B cell (primary cell): ENCODE measurements around the gene KRTAP10-8. TPM values are rescaled to one million over a fixed set of nuclear protein-coding genes. Genes with fewer than 3 reads are reported as not detected.

ENCODE experiments used
- ATAC-seq: fragments of 200-7000 bp; cut with Tn5 transposase; one replicate; pipeline ENCODE4 v1.10.0; 2021; ENCODE audit warnings: low read depth, mild to moderate bottlenecking, moderate number of reproducible peaks, moderate library complexity
- CTCF ChIA-PET: fragments of 350-600 bp; sonication (Branson Sonifier 250); formaldehyde crosslinking; loops from one replicate; lab custom pipeline; 2021; ENCODE audit warnings: antibody characterized with exemption, inconsistent platforms; lab: Charles Lee
- POLR2A ChIA-PET: fragments of 350-600 bp; sonication (Branson Sonifier 250); formaldehyde crosslinking; loops from one replicate; lab custom pipeline; 2021; ENCODE audit warnings: antibody characterized with exemption; lab: Charles Lee
- DNase-seq: peaks from one replicate; pipeline ENCODE4 v3.0.0; 2013
- H2AFZ ChIP-seq: 2 replicates; pipeline ENCODE4 v1.6.1; 2012; ENCODE audit warnings: mild to moderate bottlenecking, low read depth, low read length; ENCODE audit not compliant: insufficient read depth, poor library complexity, severe bottlenecking
- H3K27ac ChIP-seq, 2 donors: 1 replicate in 1 of 2; 2 replicates in 1 of 2; pipeline ENCODE4 v1.5.1; 2012 to 2013; ENCODE audit warnings: low read length in 2 of 2, mild to moderate bottlenecking in 2 of 2, moderate library complexity in 1 of 2
- H3K27me3 ChIP-seq, 4 experiments: fragments of 200-600 bp in 1 of 4; sonication (generic) in 1 of 4; replicated peaks in 1 of 4; 1 replicate in 2 of 4; 2 replicates in 2 of 4; pipeline versions ENCODE4 v1.6.1 to v1.7.0; 2013 to 2016; ENCODE audit warnings: low read length in 3 of 4, mild to moderate bottlenecking in 2 of 4, mixed read lengths in 1 of 4, moderate library complexity in 1 of 4; ENCODE audit not compliant: insufficient read depth in 4 of 4, control insufficient read depth in 3 of 4; ENCODE audit errors: control extremely low read depth in 1 of 4
- H3K36me3 ChIP-seq, 2 experiments: replicated peaks in 1 of 2; 1 replicate in 1 of 2; 2 replicates in 1 of 2; pipeline versions ENCODE4 v1.6.1 to v1.7.1; 2013; ENCODE audit warnings: low read length in 1 of 2; ENCODE audit not compliant: insufficient read depth in 2 of 2, control insufficient read depth in 1 of 2; ENCODE audit errors: control extremely low read depth in 1 of 2, extremely low read depth in 1 of 2
- H3K4me1 ChIP-seq, 2 donors: fragments of 200-600 bp in 1 of 2; sonication (generic) in 1 of 2; 1 replicate in 1 of 2; 2 replicates in 1 of 2; pipeline versions ENCODE4 v1.5.1 to v1.6.1; 2013 to 2017; ENCODE audit warnings: low read length in 2 of 2; ENCODE audit not compliant: control insufficient read depth in 2 of 2, insufficient read depth in 2 of 2
- H3K4me2 ChIP-seq: replicated peaks from 2 replicates; pipeline ENCODE3; 2012; ENCODE audit warnings: mild to moderate bottlenecking, low read depth, low read length; ENCODE audit not compliant: poor library complexity, severe bottlenecking
- H3K4me3 ChIP-seq, 5 experiments: fragments of 200-600 bp in 1 of 5; sonication (generic) in 1 of 5; 1 replicate in 3 of 5; 2 replicates in 2 of 5; pipeline versions ENCODE4 v1.5.1 to v1.7.0; 2011 to 2016; ENCODE audit warnings: low read length in 4 of 5, mild to moderate bottlenecking in 4 of 5, low read depth in 2 of 5, control low read depth in 1 of 5, moderate library complexity in 1 of 5; ENCODE audit not compliant: insufficient read depth in 1 of 5; ENCODE audit errors: control extremely low read depth in 1 of 5, extremely low read depth in 1 of 5
- H3K79me2 ChIP-seq: fragments of 200-600 bp; sonication (generic); one replicate; pipeline ENCODE4 v1.6.0; 2016; ENCODE audit warnings: low read length; ENCODE audit not compliant: control insufficient read depth, insufficient read depth
- H3K9ac ChIP-seq: fragments of 200-600 bp; sonication (generic); 2 replicates; pipeline ENCODE4 v1.6.1; 2017; ENCODE audit warnings: mild to moderate bottlenecking, low read length, moderate library complexity
- H3K9me3 ChIP-seq, 3 donors: one replicate each; pipeline versions ENCODE4 v1.6.1 to v1.7.1; 2013; ENCODE audit warnings: low read length in 2 of 3; ENCODE audit not compliant: control insufficient read depth in 2 of 3, insufficient read depth in 1 of 3; ENCODE audit errors: control extremely low read depth in 1 of 3
- H4K20me1 ChIP-seq: 2 replicates; pipeline ENCODE4 v1.6.0; 2012; ENCODE audit warnings: mild to moderate bottlenecking, low read length; ENCODE audit not compliant: insufficient read depth, control insufficient read depth, poor library complexity, severe bottlenecking
- H3K27ac Mint-ChIP-seq: one replicate; pipeline ENCODE4 v1.8.0; 2021; ENCODE audit warnings: mixed read lengths
- H3K27me3 Mint-ChIP-seq: one replicate; pipeline ENCODE4 v1.8.0; 2021; ENCODE audit warnings: mixed read lengths
- H3K4me1 Mint-ChIP-seq: one replicate; pipeline ENCODE4 v1.8.0; 2021; ENCODE audit warnings: mixed read lengths
- H3K4me3 Mint-ChIP-seq: one replicate; pipeline ENCODE4 v1.8.0; 2021; ENCODE audit warnings: mixed read lengths
- H3K9me3 Mint-ChIP-seq: one replicate; pipeline ENCODE4 v1.8.0; 2022; ENCODE audit warnings: mixed read lengths; ENCODE audit not compliant: insufficient read depth
- CTCF ChIP-seq: fragments of 200-600 bp; IDR thresholded peaks from one replicate; pipeline ENCODE4 v1.8.0; 2022; ENCODE audit warnings: antibody characterized with exemption, mild to moderate bottlenecking
- EZH2 ChIP-seq: IDR thresholded peaks from 2 replicates; pipeline ENCODE4 v1.6.1; 2012; ENCODE audit warnings: borderline replicate concordance, low read depth, mild to moderate bottlenecking, moderate library complexity, low read length; ENCODE audit not compliant: insufficient read depth, poor library complexity, severe bottlenecking
- WGBS: methylation state at CpG from one replicate; pipeline ENCODE4 v1.1.5; 2013; ENCODE audit warnings: missing lambda C conversion rate; ENCODE audit not compliant: insufficient coverage; 5-methylcytosine and 5-hydroxymethylcytosine counted together
- intact Hi-C: fragments of 100-400 bp; cut with micrococcal nuclease; formaldehyde crosslinking; loops from one replicate; pipeline ENCODE4 v1.10.0; 2022
- polyA plus RNA-seq: library from polyadenylated mRNA; depleted of rRNA; stranded (reverse); fragments of >200 nt; gene quantifications from 2 replicates; pipeline ENCODE4 v1.2.3, GENCODE V29; 2012
- total RNA-seq, 2 donors: library from RNA; stranded (reverse); fragments of 120-200 nt in 1 of 2; gene quantifications; 1 replicate in 1 of 2; 2 replicates in 1 of 2; pipeline versions ENCODE4 v1.2.3 to v1.2.4, GENCODE V29; 2013 to 2022

Gene KRTAP10-8
- total and polyA plus RNA-seq, 2 donors (not counting 1 experiment from before 2014, with no cell fraction given) = not detected

GRCh38 chr21:44569861-44570517 lies 41.9 kb upstream of the KRTAP10-8 start:
- H3K4me1 Mint-ChIP-seq = peaks cover 20% of the 10 kb centered on the region
- Histone ChIP-seq H3K27me3 (peaks cover 0 to 2% (median 0%) of the 10 kb centered on the region in 4 experiments), H3K36me3 (no peaks in the 10 kb centered on the region), H3K9ac (no peak overlapping the region), H3K4me2 (no peak overlapping the region), H2AFZ (no peak overlapping the region), H3K4me1 (peaks cover 12 to 18% of the 10 kb centered on the region in 2 donors), H3K79me2 (no peaks in the 10 kb centered on the region), H4K20me1 (no peaks in the 10 kb centered on the region), H3K27ac (no peak overlapping the region), H3K9me3 (peaks cover 0 to 18% (median 2%) of the 10 kb centered on the region in 3 donors), H3K4me3 (no peak overlapping the region)
- no peak overlapping the region for H3K4me3 Mint-ChIP-seq
- 89% methylated on average over 11 of the region's 12 CpGs for WGBS
- DNase-seq = no peak
- no peak for TF ChIP-seq CTCF
- TF ChIP-seq EZH2 = no peak
- H3K9me3 Mint-ChIP-seq = peaks cover 2% of the 10 kb centered on the region
- intact Hi-C loops = loop anchor here (5.0 kb wide), 1 partner anchor 542 kb away; no protein-coding TSS in a partner anchor
- H3K27me3 Mint-ChIP-seq = peaks cover 27% of the 10 kb centered on the region
- ATAC-seq = no peak
- no peak overlapping the region for H3K27ac Mint-ChIP-seq
- CTCF ChIA-PET = no interaction called here
- POLR2A ChIA-PET = no interaction called here

GRCh38 chr21:44571296-44571695 lies 40.6 kb upstream of the KRTAP10-8 start:
- ChIA-PET CTCF (no interaction called here), POLR2A (no interaction called here)
- Histone ChIP-seq H3K36me3 (no peaks in the 10 kb centered on the region), H3K27ac (no peak overlapping the region), H2AFZ (no peak overlapping the region), H4K20me1 (no peaks in the 10 kb centered on the region), H3K27me3 (peaks cover 0 to 2% (median 0%) of the 10 kb centered on the region in 4 experiments), H3K9me3 (peaks cover 0 to 26% (median 2%) of the 10 kb centered on the region in 3 donors), H3K9ac (no peak overlapping the region), H3K4me3 (no peak overlapping the region), H3K4me2 (no peak overlapping the region), H3K4me1 (peaks cover 3 to 8% of the 10 kb centered on the region in 2 donors), H3K79me2 (no peaks in the 10 kb centered on the region)
- Mint-ChIP-seq H3K9me3 (peaks cover 2% of the 10 kb centered on the region), H3K4me1 (peaks cover 11% of the 10 kb centered on the region), H3K4me3 (no peak overlapping the region), H3K27me3 (peaks cover 33% of the 10 kb centered on the region), H3K27ac (no peak overlapping the region)
- intact Hi-C loops = no loop called here
- TF ChIP-seq EZH2 (no peak), CTCF (no peak)
- ATAC-seq = no peak
- DNase-seq = no peak
- WGBS = 61% methylated on average over 3 of the region's 4 CpGs
